ENCODE measurements around the gene DIPK1B.

Gene DIPK1B

GRCh38 chr9:136711751-136712689 lies at the start of gene DIPK1B:
Gene DIPK1B (plus strand): TSS chr9:136712572. CDS start chr9:136712666, 94 bp downstream.
- DNase-seq, result peak in 13 of 42 donors; percentile 19 to 67 (median 45)
- intact Hi-C loops (cut with DNase I), result no loop called here

GRCh38 chr9:136662656-136663581 lies 49.5 kb upstream of the DIPK1B start, which contains the start of gene EGFL7:
Gene EGFL7 (plus strand): TSS chr9:136662916. CDS start chr9:136668283, 5,367 bp downstream.
- no peak for DNase-seq

GRCh38 chr9:136664000-136664915 lies 48.1 kb upstream of the DIPK1B start:
- intact Hi-C loops (cut with DNase I), result no loop called here
- DNase-seq, result no peak

More at GRCh38 chr9:136662656-136663581, 49.5 kb upstream of the DIPK1B start, which contains the start of gene EGFL7:
- intact Hi-C loops (cut with DNase I), result no loop called here

GRCh38 chr9:136665111-136665703 lies 47.2 kb upstream of the DIPK1B start:
- intact Hi-C loops (cut with DNase I), result no loop called here
- DNase-seq, result peak in 1 of 42 donors; percentile 26

- peak in 24 of 42 donors; percentile 18 to 69 (median 46) for DNase-seq
- intact Hi-C loops (cut with DNase I), result no loop called here
These were observed 46.5 kb upstream of the DIPK1B start for GRCh38 chr9:136665704-136666371.

GRCh38 chr9:136666372-136667213 lies 45.8 kb upstream of the DIPK1B start:
- no peak for DNase-seq
- intact Hi-C loops (cut with DNase I), result no loop called here

- no peak for DNase-seq
These were observed 45.0 kb upstream of the DIPK1B start for GRCh38 chr9:136667214-136667939.

GRCh38 chr9:136667940-136668760 lies 44.2 kb upstream of the DIPK1B start:
- DNase-seq, result no peak
- intact Hi-C loops (cut with DNase I), result no loop called here

More at GRCh38 chr9:136667214-136667939, 45.0 kb upstream of the DIPK1B start:
- intact Hi-C loops (cut with DNase I), result no loop called here

- no peak for DNase-seq
- intact Hi-C loops (cut with DNase I), result no loop called here
These were observed 43.2 kb upstream of the DIPK1B start for GRCh38 chr9:136668983-136669790.

- intact Hi-C loops (cut with DNase I), result no loop called here
- no peak for DNase-seq
These were observed 42.4 kb upstream of the DIPK1B start for GRCh38 chr9:136669791-136670464.

GRCh38 chr9:136670576-136671253 lies 41.7 kb upstream of the DIPK1B start:
- DNase-seq, result no peak
- intact Hi-C loops (cut with DNase I), result no loop called here

- intact Hi-C loops (cut with DNase I), result no loop called here
- no peak for DNase-seq
These were observed 41.1 kb upstream of the DIPK1B start for GRCh38 chr9:136671254-136671614.
